CD14-positive monocyte (primary cell): ENCODE data around the gene C22orf39. TPM values are rescaled to one million over a fixed set of nuclear protein-coding genes. Genes with fewer than 3 reads are reported as not detected.

Source experiments
- DNase-seq, 3 donors: peaks; one replicate each; pipeline ENCODE4 v3.0.0-alpha.2; 2011 to 2022
- H2AFZ ChIP-seq: 2 replicates; pipeline ENCODE4 v1.6.0; 2012; ENCODE audit warnings: mild to moderate bottlenecking, low read depth, low read length, inconsistent platforms; ENCODE audit not compliant: insufficient read depth, poor library complexity, severe bottlenecking
- H3K27ac ChIP-seq, 2 donors: 1 replicate in 1 of 2; 2 replicates in 1 of 2; pipeline ENCODE4 v1.5.1; 2012 to 2013; ENCODE audit warnings: low read length in 2 of 2, control low read depth in 1 of 2, inconsistent platforms in 1 of 2, low read depth in 1 of 2, mild to moderate bottlenecking in 1 of 2
- H3K27me3 ChIP-seq, 2 donors: one replicate each; pipeline versions ENCODE4 v1.6.0 to v1.6.1; 2011 to 2013; ENCODE audit warnings: low read length in 2 of 2; ENCODE audit not compliant: control insufficient read depth in 2 of 2, insufficient read depth in 2 of 2
- H3K36me3 ChIP-seq, 2 donors: replicated peaks in 1 of 2; 1 replicate in 1 of 2; 2 replicates in 1 of 2; pipeline versions ENCODE4 v1.5.1 to v1.6.1; 2012 to 2013; ENCODE audit warnings: low read length in 2 of 2, control low read depth in 1 of 2, inconsistent platforms in 1 of 2, mild to moderate bottlenecking in 1 of 2; ENCODE audit not compliant: insufficient read depth in 2 of 2, control insufficient read depth in 1 of 2
- H3K4me1 ChIP-seq, 2 donors: 1 replicate in 1 of 2; 2 replicates in 1 of 2; pipeline versions ENCODE4 v1.5.1 to v1.6.1; 2012 to 2013; ENCODE audit warnings: low read length in 2 of 2, control low read depth in 1 of 2, inconsistent platforms in 1 of 2, mild to moderate bottlenecking in 1 of 2, moderate library complexity in 1 of 2; ENCODE audit not compliant: insufficient read depth in 2 of 2, control insufficient read depth in 1 of 2
- H3K4me2 ChIP-seq: replicated peaks from 2 replicates; pipeline ENCODE3; 2012; ENCODE audit warnings: low read length, moderate library complexity, mild to moderate bottlenecking; ENCODE audit not compliant: poor library complexity, severe bottlenecking; ENCODE audit errors: extremely low read depth
- H3K4me3 ChIP-seq, 3 experiments: fragments of 200-600 bp in 1 of 3; sonication (generic) in 1 of 3; replicated peaks in 1 of 3; 1 replicate in 2 of 3; 2 replicates in 1 of 3; pipeline ENCODE4 v1.5.1; 2011 to 2013; ENCODE audit warnings: low read length in 3 of 3, mild to moderate bottlenecking in 3 of 3, control low read depth in 2 of 3, low read depth in 2 of 3, inconsistent platforms in 1 of 3, moderate library complexity in 1 of 3
- H3K79me2 ChIP-seq: 2 replicates; pipeline ENCODE4 v1.6.0; 2012; ENCODE audit warnings: mild to moderate bottlenecking, control low read depth, inconsistent platforms, low read length, moderate library complexity; ENCODE audit not compliant: insufficient read depth
- H3K9ac ChIP-seq: 2 replicates; pipeline ENCODE4 v1.6.0; 2017; ENCODE audit warnings: low read length, mild to moderate bottlenecking; ENCODE audit not compliant: insufficient read depth, poor library complexity, severe bottlenecking
- H3K9me3 ChIP-seq, 2 donors: replicated peaks in 1 of 2; 1 replicate in 1 of 2; 2 replicates in 1 of 2; pipeline versions ENCODE4 v1.5.1 to v1.6.1; 2012 to 2013; ENCODE audit warnings: low read length in 2 of 2, control low read depth in 1 of 2; ENCODE audit not compliant: control insufficient read depth in 1 of 2, insufficient read depth in 1 of 2
- H4K20me1 ChIP-seq: 2 replicates; pipeline ENCODE4 v1.6.0; 2012; ENCODE audit warnings: mild to moderate bottlenecking, low read length, control low read depth, moderate library complexity; ENCODE audit not compliant: insufficient read depth
- H3K27ac Mint-ChIP-seq, 7 donors: one replicate each; pipeline ENCODE4 v1.8.0; 2020; ENCODE audit warnings: mild to moderate bottlenecking in 7 of 7, mixed read lengths in 7 of 7, moderate library complexity in 6 of 7, inconsistent platforms in 2 of 7
- H3K27me3 Mint-ChIP-seq, 3 donors: one replicate each; pipeline ENCODE4 v1.8.0; 2021 to 2022; ENCODE audit warnings: low read depth in 3 of 3, mild to moderate bottlenecking in 3 of 3, mixed read lengths in 3 of 3, moderate library complexity in 3 of 3, inconsistent platforms in 1 of 3
- H3K36me3 Mint-ChIP-seq, 2 donors: one replicate each; pipeline ENCODE4 v1.8.0; 2020; ENCODE audit warnings: mixed read lengths in 2 of 2, inconsistent platforms in 1 of 2, mild to moderate bottlenecking in 1 of 2
- H3K4me1 Mint-ChIP-seq: one replicate; pipeline ENCODE4 v1.8.0; 2020; ENCODE audit warnings: mild to moderate bottlenecking, mixed read lengths
- H3K4me3 Mint-ChIP-seq, 2 donors: one replicate each; pipeline ENCODE4 v1.8.0; 2020; ENCODE audit warnings: mild to moderate bottlenecking in 2 of 2, mixed read lengths in 2 of 2, moderate library complexity in 1 of 2
- H3K9me3 Mint-ChIP-seq, 7 donors: one replicate each; pipeline ENCODE4 v1.8.0; 2020 to 2022; ENCODE audit warnings: mixed read lengths in 7 of 7, mild to moderate bottlenecking in 6 of 7, moderate library complexity in 6 of 7, inconsistent platforms in 2 of 7
- CTCF ChIP-seq: fragments of 200-600 bp; IDR thresholded peaks from one replicate; pipeline ENCODE4 v1.8.0; 2022; ENCODE audit warnings: antibody characterized with exemption, mild to moderate bottlenecking
- WGBS: methylation state at CpG from one replicate; pipeline ENCODE4 v1.1.5; 2013; ENCODE audit warnings: missing lambda C conversion rate; ENCODE audit not compliant: insufficient coverage; 5-methylcytosine and 5-hydroxymethylcytosine counted together
- intact Hi-C, 2 donors: fragments of 100-400 bp; cut with micrococcal nuclease; formaldehyde crosslinking; loops; one replicate each; pipeline versions ENCODE4 v1.15.0 to v1.15.1; 2023
- polyA plus RNA-seq, 3 donors: library from polyadenylated mRNA; depleted of rRNA in 1 of 3; unstranded in 2 of 3; stranded (reverse) in 1 of 3; fragments of 300-500 nt in 2 of 3; fragments of >200 nt in 1 of 3; fragmentation: Illumina TruSeq in 2 of 3; gene quantifications; 1 replicate in 2 of 3; 2 replicates in 1 of 3; pipeline ENCODE4 v1.2.3, GENCODE V29; 2012 to 2021

The C22orf39 gene
- polyA plus RNA-seq, 3 donors: 21.2 to 40.3 (median 38.4) TPM

- intact Hi-C loops: no loop called here
- H3K27ac Mint-ChIP-seq: no peak overlapping the region
- H3K36me3 ChIP-seq: peaks cover 27 to 55% of the 10 kb centered on the region in 2 donors
- no peak overlapping the region for H3K9ac ChIP-seq
- no peak overlapping the region for H3K4me2 ChIP-seq
- peaks cover 41 to 51% of the 10 kb centered on the region in 2 donors for H3K36me3 Mint-ChIP-seq
- peaks cover 0 to 1% (median 0%) of the 10 kb centered on the region in 7 donors for H3K9me3 Mint-ChIP-seq
- no peak overlapping the region for H2AFZ ChIP-seq
- WGBS: 93% methylated on average over 6 of the region's 7 CpGs
- H3K4me1 Mint-ChIP-seq: peaks cover 26% of the 10 kb centered on the region
- H3K27ac ChIP-seq: no peak overlapping the region
- peaks cover 75% of the 10 kb centered on the region for H3K79me2 ChIP-seq
- no peaks in the 10 kb centered on the region for H3K27me3 ChIP-seq
- H3K9me3 ChIP-seq: no peaks in the 10 kb centered on the region
- H4K20me1 ChIP-seq: peaks cover 47% of the 10 kb centered on the region
- H3K4me3 ChIP-seq: no peak overlapping the region
- peaks cover 19 to 27% of the 10 kb centered on the region in 2 donors for H3K4me1 ChIP-seq
- no peak for DNase-seq
- no peak for TF ChIP-seq CTCF
- H3K4me3 Mint-ChIP-seq: no peak overlapping the region
- no peaks in the 10 kb centered on the region for H3K27me3 Mint-ChIP-seq
Measured at GRCh38 chr22:19443544-19444211, 3.8 kb downstream of the C22orf39 start.

- H3K9me3 Mint-ChIP-seq: peaks cover 0 to 1% (median 0%) of the 10 kb centered on the region in 7 donors
- Histone ChIP-seq H3K36me3 (peaks cover 27 to 57% of the 10 kb centered on the region in 2 donors), H3K27me3 (no peaks in the 10 kb centered on the region), H3K9ac (no peak overlapping the region), H3K4me2 (no peak overlapping the region), H3K27ac (no peak overlapping the region), H3K4me1 (peaks cover 18 to 27% of the 10 kb centered on the region in 2 donors), H3K9me3 (no peaks in the 10 kb centered on the region), H3K4me3 (no peak overlapping the region), H4K20me1 (peaks cover 47% of the 10 kb centered on the region), H3K79me2 (peaks cover 71% of the 10 kb centered on the region), H2AFZ (no peak overlapping the region)
- no peaks in the 10 kb centered on the region for H3K27me3 Mint-ChIP-seq
- intact Hi-C loops: no loop called here
- 96% methylated on average over 2 of the region's 2 CpGs for WGBS
- peaks cover 27% of the 10 kb centered on the region for H3K4me1 Mint-ChIP-seq
- no peak overlapping the region for H3K4me3 Mint-ChIP-seq
- H3K36me3 Mint-ChIP-seq: peaks cover 41 to 60% of the 10 kb centered on the region in 2 donors
- TF ChIP-seq CTCF: no peak
- no peak overlapping the region for H3K27ac Mint-ChIP-seq
- DNase-seq: no peak
Measured at GRCh38 chr22:19442166-19442565, 5.3 kb downstream of the C22orf39 start.
